HEK293 (cell line): ENCODE data around the gene BEST2.

Experiments
- CTCF ChIP-seq: fragments of 450-650 bp; formaldehyde crosslinking; IDR thresholded peaks from 2 replicates; pipeline ENCODE4 v1.5.1; 2016; ENCODE audit warnings: missing biosample characterization, missing genetic modification characterization
- KLF10 ChIP-seq: fragments of 450-650 bp; IDR thresholded peaks from 2 replicates; pipeline ENCODE4 v1.5.1; 2018; ENCODE audit warnings: missing biosample characterization, mild to moderate bottlenecking, missing genetic modification characterization
- KLF9 ChIP-seq: fragments of 450-650 bp; formaldehyde crosslinking; IDR thresholded peaks from 2 replicates; pipeline ENCODE4 v1.5.1; 2016; ENCODE audit warnings: missing biosample characterization, missing genetic modification characterization, low read depth
- MYNN ChIP-seq: fragments of 450-650 bp; formaldehyde crosslinking; IDR thresholded peaks from 2 replicates; pipeline ENCODE4 v1.5.1; 2016; ENCODE audit warnings: missing biosample characterization, missing genetic modification characterization, borderline replicate concordance
- PBX3 ChIP-seq: sonication (generic); formaldehyde crosslinking; IDR thresholded peaks from 2 replicates; pipeline ENCODE4 v1.8.1; 2022; ENCODE audit warnings: mild to moderate bottlenecking, moderate library complexity, missing genetic modification reagents
- SETDB1 ChIP-seq: IDR thresholded peaks from one replicate; pipeline ENCODE4 v1.6.1; 2017; ENCODE audit warnings: mild to moderate bottlenecking, low read length, moderate library complexity, mixed read lengths; ENCODE audit not compliant: insufficient read length
- ZBTB20 ChIP-seq: fragments of 450-650 bp; formaldehyde crosslinking; IDR thresholded peaks from 2 replicates; pipeline ENCODE4 v1.5.1; 2016; ENCODE audit warnings: missing biosample characterization, missing genetic modification characterization
- ZBTB44 ChIP-seq: fragments of 450-650 bp; IDR thresholded peaks from 2 replicates; pipeline ENCODE4 v1.5.1; 2018; ENCODE audit warnings: missing biosample characterization, mild to moderate bottlenecking, missing genetic modification characterization
- ZBTB7A ChIP-seq: fragments of 450-650 bp; formaldehyde crosslinking; IDR thresholded peaks from 2 replicates; pipeline ENCODE4 v1.5.1; 2016; ENCODE audit warnings: low read depth, missing biosample characterization, missing genetic modification characterization
- ZNF184 ChIP-seq: fragments of 450-650 bp; IDR thresholded peaks from 2 replicates; pipeline ENCODE4 v1.5.1; 2018; ENCODE audit warnings: missing biosample characterization, mild to moderate bottlenecking, missing genetic modification characterization
- ZNF394 ChIP-seq: fragments of 450-650 bp; formaldehyde crosslinking; IDR thresholded peaks from 2 replicates; pipeline ENCODE4 v1.5.1; 2016; ENCODE audit warnings: missing biosample characterization, missing genetic modification characterization, mild to moderate bottlenecking, moderate library complexity, borderline replicate concordance
- ZNF624 ChIP-seq: fragments of 450-650 bp; formaldehyde crosslinking; IDR thresholded peaks from 2 replicates; pipeline ENCODE4 v1.5.1; 2017; ENCODE audit warnings: missing biosample characterization, missing genetic modification characterization
- TF ChIP-seq, protein P1 (sequence below): fragments of 450-650 bp; formaldehyde crosslinking; IDR thresholded peaks from 2 replicates; pipeline ENCODE4 v1.5.1; 2016; ENCODE audit warnings: missing biosample characterization, missing genetic modification characterization
- TF ChIP-seq, protein P2 (sequence below): fragments of 450-650 bp; formaldehyde crosslinking; IDR thresholded peaks from 2 replicates; pipeline ENCODE4 v1.5.1; 2016; ENCODE audit warnings: missing biosample characterization, missing genetic modification characterization, low read depth

GRCh38 chr19:12752056-12752781 is 628 bp downstream of the BEST2 start:
- TF ChIP-seq SETDB1 (no peak), CTCF (no peak), ZBTB20 (tag by site-specific recombination) (no peak), ZNF624 (no peak), ZNF184 (tag by site-specific recombination) (no peak), PBX3 (CRISPR knock-in tag) (no peak), ZBTB7A (tag by site-specific recombination) (no peak), ZNF394 (tag by site-specific recombination) (no peak), MYNN (tag by site-specific recombination) (no peak), KLF9 (tag by site-specific recombination) (no peak), ZBTB44 (tag by site-specific recombination) (no peak), KLF10 (no peak)
- TF ChIP-seq, protein P1, sequence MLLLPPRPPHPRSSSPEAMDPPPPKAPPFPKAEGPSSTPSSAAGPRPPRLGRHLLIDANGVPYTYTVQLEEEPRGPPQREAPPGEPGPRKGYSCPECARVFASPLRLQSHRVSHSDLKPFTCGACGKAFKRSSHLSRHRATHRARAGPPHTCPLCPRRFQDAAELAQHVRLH (tag by site-specific recombination): no peak
- TF ChIP-seq, protein P2, sequence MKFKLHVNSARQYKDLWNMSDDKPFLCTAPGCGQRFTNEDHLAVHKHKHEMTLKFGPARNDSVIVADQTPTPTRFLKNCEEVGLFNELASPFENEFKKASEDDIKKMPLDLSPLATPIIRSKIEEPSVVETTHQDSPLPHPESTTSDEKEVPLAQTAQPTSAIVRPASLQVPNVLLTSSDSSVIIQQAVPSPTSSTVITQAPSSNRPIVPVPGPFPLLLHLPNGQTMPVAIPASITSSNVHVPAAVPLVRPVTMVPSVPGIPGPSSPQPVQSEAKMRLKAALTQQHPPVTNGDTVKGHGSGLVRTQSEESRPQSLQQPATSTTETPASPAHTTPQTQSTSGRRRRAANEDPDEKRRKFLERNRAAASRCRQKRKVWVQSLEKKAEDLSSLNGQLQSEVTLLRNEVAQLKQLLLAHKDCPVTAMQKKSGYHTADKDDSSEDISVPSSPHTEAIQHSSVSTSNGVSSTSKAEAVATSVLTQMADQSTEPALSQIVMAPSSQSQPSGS: no peak
